ENCODE data around the gene SLC16A7. TPM values are rescaled to one million over a fixed set of nuclear protein-coding genes. Genes with fewer than 3 reads are reported as not detected.

Gene SLC16A7
- total RNA-seq, result 2.9 and 3.4 TPM in 2 replicates
- long read RNA-seq, partial matches to known transcripts, result 1 of 4 reads
- long read RNA-seq, other reads (novel, unspliced or antisense), result 0 of 4 reads

- Mint-ChIP-seq H3K27me3 (ENCODE audit: low read depth) (peaks cover 2% of the 10 kb centered on the region), H3K4me3 (peak within 1 kb of the TSS; percentile 97), H3K9me3 (no peaks in the 10 kb centered on the region), H3K36me3 (ENCODE audit: low read depth) (no peaks in the 10 kb centered on the region), H3K4me1 (peaks cover 24% of the 10 kb centered on the region), H3K27ac (ENCODE audit: unreplicated experiment) (peak within 1 kb of the TSS; percentile 95)
- TF ChIP-seq CTCF (conservative IDR thresholded peaks at IDR 0.05), result no peak
- peak; percentile 61 for DNase-seq (ENCODE audit: low read depth, low spot score)
Observed at GRCh38 chr12:59595883-59596540, at the start of gene SLC16A7. TSS of gene SLC16A7 (plus strand) at chr12:59596029. CDS start at chr12:59704802, 108,773 bp downstream.

GRCh38 chr12:59548930-59549329 lies 46.9 kb upstream of the SLC16A7 start:
- no peak overlapping the region for H3K4me3 Mint-ChIP-seq
- H3K4me1 Mint-ChIP-seq, result no peaks in the 10 kb centered on the region
- no peak for TF ChIP-seq CTCF (conservative IDR thresholded peaks at IDR 0.05)
- no peaks in the 10 kb centered on the region for H3K36me3 Mint-ChIP-seq (ENCODE audit: low read depth)
- no peak overlapping the region for H3K27ac Mint-ChIP-seq (ENCODE audit: unreplicated experiment)
- H3K9me3 Mint-ChIP-seq, result no peaks in the 10 kb centered on the region
- DNase-seq (ENCODE audit: low read depth, low spot score), result no peak
- peaks cover 10% of the 10 kb centered on the region for H3K27me3 Mint-ChIP-seq (ENCODE audit: low read depth)

GRCh38 chr12:59559696-59560095 lies 36.1 kb upstream of the SLC16A7 start:
- no peaks in the 10 kb centered on the region for H3K9me3 Mint-ChIP-seq
- no peak overlapping the region for H3K27ac Mint-ChIP-seq (ENCODE audit: unreplicated experiment)
- no peaks in the 10 kb centered on the region for H3K36me3 Mint-ChIP-seq (ENCODE audit: low read depth)
- no peak overlapping the region for H3K4me3 Mint-ChIP-seq
- H3K27me3 Mint-ChIP-seq (ENCODE audit: low read depth), result no peaks in the 10 kb centered on the region
- no peaks in the 10 kb centered on the region for H3K4me1 Mint-ChIP-seq
- no peak for DNase-seq (ENCODE audit: low read depth, low spot score)
- no peak for TF ChIP-seq CTCF (conservative IDR thresholded peaks at IDR 0.05)

- H3K4me3 Mint-ChIP-seq, result no peak overlapping the region
- H3K36me3 Mint-ChIP-seq (ENCODE audit: low read depth), result no peaks in the 10 kb centered on the region
- no peak overlapping the region for H3K27ac Mint-ChIP-seq (ENCODE audit: unreplicated experiment)
- H3K27me3 Mint-ChIP-seq (ENCODE audit: low read depth), result peaks cover 3% of the 10 kb centered on the region
- DNase-seq (ENCODE audit: low read depth, low spot score), result no peak
- peaks cover 8% of the 10 kb centered on the region for H3K9me3 Mint-ChIP-seq
- no peaks in the 10 kb centered on the region for H3K4me1 Mint-ChIP-seq
- TF ChIP-seq CTCF (conservative IDR thresholded peaks at IDR 0.05), result no peak
Observed at GRCh38 chr12:59570145-59570544, 25.7 kb upstream of the SLC16A7 start.

GRCh38 chr12:59574406-59574805 lies 21.4 kb upstream of the SLC16A7 start:
- TF ChIP-seq CTCF (conservative IDR thresholded peaks at IDR 0.05), result no peak
- no peak overlapping the region for H3K4me3 Mint-ChIP-seq
- peaks cover 8% of the 10 kb centered on the region for H3K9me3 Mint-ChIP-seq
- no peaks in the 10 kb centered on the region for H3K4me1 Mint-ChIP-seq
- DNase-seq (ENCODE audit: low read depth, low spot score), result no peak
- no peaks in the 10 kb centered on the region for H3K36me3 Mint-ChIP-seq (ENCODE audit: low read depth)
- H3K27ac Mint-ChIP-seq (ENCODE audit: unreplicated experiment), result no peak overlapping the region
- H3K27me3 Mint-ChIP-seq (ENCODE audit: low read depth), result peaks cover 3% of the 10 kb centered on the region
